NCI-H1417 treated with DMSO at 0.1 percent for 48 hours (cell line): ENCODE results near the gene AGT.
"Not testable (repeated sequence)": the region's sequence is repeated elsewhere in the genome, so short reads cannot be mapped to it uniquely, and the experiment has no call there.

Experiments
- DNase-seq: peaks from one replicate; lab custom pipeline; 2025; lab: John Stamatoyannopoulos, UW

Gene AGT

DNA sequence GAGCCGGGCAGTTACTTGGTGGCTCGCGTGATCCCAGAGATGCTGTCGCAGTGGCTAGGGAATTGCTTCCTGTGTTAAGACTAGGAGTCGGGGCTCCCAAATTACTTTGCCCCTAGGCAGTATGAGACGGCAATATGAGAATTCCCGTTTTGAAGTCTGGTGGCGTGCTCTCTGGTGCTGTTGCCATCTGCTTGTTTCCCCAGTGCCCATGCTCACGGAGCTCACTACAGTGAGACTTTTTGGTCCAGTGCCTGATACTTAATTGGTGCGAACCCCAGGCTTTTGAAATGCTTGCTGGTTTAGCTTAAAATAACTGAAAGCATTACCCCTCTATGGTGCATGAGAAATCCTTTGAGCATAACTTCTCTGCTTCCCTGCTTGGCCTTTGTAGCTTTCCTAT is 22.3 kb downstream of the AGT start:
- no peak for DNase-seq

DNA sequence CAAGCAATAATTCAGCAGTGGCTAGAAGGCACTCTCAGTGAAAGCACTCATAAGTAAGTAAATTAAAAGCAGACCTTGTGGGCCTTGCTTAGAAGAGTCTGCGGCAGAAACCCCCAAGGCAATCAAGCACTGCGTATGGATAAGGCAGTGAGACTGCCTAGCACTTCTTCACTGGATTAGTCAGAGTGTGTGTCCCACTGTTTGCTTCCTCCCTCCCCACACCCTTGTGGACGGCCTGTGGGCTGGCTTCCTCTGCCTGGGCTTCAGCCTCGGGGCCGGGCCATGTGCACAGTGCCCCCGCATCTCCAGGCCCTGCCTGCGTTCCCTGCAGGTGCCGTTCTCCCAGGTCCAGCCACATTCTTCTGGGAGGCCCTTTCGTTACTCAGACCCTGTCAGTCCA is 23.8 kb downstream of the AGT start:
- DNase-seq = no peak

DNA sequence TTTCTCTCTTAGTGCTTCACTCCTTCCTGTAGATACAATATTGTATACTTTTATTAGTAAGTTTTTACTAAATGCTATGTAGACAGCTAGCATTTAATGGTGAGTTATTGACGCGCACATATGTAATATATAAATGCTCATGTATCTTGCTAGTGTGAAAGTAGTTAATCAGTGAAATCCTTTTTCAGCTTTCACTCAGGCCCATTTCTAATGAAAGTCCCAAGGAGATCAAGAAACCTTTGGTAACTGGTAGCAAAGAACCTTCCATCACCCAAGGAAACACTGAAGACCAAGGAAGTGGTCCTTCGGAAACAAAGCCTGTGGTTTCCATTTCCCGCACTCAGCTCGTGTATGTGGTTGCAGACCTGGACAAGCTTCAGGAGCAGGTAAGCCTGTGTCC is 27.2 kb downstream of the AGT start:
- DNase-seq = no peak

DNA sequence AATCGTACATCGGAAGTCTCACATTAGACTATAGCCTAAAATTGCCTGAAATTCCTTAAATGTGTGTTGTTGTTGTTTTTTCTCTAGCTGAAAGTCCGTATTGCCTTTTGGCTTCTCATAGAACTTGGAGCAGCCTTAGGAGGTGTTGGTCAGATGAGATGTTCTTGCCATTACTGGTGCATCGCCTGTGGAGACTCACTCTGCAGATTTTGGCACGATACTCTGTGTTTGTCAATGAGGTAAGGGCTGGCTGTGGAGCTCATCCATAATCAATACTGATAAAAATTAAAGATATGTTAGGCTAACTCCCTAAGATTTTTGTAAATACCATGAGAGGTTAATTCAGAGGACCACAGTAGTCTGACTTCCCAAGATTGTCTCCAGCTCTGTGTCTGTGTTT is 28.9 kb downstream of the AGT start:
- no peak for DNase-seq

DNA sequence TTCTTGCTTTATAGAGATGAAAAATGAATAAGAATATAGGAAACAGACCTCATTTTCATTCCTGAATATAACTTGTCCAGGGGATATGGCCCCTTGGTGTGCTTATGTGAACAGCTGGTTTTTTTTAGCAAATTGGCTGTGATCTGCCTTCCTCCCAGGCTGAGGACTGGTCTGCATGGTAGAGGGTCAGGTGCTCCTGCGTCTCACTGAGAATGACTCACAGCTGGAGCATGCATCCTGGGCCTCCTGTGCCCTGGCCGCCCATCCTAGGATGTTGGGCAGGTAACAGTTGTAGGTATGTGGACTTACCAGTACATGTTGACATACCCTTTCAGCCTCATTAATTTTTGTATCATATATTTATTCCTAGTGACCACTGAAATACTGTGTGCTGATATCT is 29.8 kb downstream of the AGT start:
- no peak for DNase-seq

DNA sequence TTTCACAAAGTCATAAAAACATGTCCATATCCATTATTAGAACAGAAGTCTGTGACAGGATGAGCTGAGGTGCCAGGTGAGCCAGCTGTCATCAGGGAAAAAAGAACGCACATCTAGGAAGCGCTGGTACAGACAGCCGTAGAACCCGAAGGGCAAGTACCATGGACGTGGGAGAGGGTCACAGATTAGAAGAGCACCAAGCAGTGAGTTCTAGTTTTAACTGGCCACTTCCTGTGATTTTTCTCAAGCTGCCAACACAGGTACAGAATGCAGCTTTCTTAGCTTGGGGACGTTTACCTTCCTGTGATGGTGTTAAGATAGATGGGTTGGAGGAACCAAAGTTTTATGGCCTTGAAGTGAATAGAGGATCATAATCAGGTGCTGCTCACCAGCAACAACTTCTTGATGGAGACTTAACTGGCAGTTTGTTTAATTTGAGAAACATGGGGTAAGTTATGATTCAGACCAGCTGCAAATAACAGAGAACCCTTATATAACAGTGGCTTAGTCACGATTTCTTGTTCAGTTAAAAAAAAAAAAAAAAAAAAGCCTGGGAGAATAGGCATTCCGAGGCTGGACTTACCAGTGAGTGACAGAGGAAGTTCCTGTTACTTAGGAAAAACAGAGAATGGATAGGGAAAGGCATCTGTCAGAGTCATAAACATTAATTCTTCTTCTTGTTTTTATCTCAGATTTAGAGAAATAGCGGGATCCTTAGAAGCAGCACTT is 30.9 kb downstream of the AGT start:
- no peak for DNase-seq

DNA sequence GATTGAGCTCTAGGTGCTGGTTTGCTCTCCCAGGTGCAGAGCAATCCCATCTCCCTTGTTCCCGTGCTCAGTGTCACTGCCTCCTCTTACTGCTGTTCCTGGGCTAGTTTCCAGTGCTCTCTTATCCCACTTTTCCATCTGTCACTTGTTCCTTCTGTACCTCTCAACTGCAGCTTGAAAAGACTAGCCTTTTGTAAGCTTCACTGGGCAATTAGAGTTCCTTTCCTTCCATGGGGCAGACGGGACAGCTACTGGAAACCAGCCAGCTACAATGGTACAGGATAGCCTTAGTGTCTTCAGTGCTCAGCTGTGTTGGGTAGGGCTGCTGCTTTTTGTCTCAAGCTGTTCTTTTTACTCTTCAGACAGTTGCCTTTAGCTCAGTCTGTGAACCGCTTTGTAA is 31.6 kb downstream of the AGT start:
- no peak for DNase-seq

DNA sequence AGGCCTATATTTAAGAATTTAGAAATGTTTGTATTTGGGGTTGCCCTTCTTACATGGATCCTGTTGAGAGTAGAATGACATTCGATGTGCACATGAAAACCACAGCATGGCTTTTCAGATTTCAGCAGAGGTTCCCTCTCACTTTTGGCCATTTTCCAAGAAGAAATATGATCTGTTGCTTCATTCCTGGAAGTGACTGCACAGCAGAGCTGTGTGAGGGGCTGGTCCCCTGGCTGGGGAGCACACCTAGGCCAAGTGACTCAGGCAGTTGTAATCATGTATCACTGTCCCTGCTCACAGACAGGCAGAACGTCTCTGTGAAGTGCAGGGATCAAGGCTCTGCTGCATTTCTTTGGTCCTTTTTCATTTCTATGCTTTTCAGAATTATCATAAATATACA is 32.3 kb downstream of the AGT start:
- no peak for DNase-seq

DNA sequence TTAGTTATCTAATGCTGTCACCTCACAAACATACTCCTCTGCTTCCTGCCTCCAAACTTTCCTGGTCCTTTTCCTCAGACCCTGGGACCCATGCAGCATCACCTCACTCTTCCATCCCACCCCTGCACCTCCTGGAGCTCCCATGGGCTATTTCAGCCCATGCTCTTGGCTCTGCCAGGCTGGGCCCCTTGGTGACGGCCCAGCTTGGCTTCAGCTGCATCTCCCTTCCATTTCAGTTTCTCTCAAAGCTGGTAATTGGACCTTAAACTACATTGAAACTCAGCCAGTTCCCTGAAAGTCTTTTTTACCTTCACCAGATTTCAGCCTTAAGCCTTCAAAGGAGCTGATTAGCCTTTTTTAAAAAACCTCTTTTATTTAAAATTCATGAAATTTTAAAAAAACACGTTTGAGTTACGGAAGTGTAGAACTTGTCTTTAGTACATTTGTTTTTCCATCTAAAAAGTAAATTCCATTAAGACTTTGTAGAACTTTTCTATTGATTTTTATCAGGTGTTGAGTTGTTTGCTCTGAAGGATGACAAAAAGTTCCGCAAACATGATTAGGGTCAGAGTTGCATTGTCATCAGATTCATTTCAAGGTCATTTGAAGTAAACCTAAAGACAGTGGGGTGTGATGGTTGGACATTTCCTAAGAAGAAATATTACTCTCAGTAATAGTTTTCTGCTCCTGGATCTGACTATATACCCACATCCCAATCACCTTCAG is 33.5 kb downstream of the AGT start:
- DNase-seq = no peak

DNA sequence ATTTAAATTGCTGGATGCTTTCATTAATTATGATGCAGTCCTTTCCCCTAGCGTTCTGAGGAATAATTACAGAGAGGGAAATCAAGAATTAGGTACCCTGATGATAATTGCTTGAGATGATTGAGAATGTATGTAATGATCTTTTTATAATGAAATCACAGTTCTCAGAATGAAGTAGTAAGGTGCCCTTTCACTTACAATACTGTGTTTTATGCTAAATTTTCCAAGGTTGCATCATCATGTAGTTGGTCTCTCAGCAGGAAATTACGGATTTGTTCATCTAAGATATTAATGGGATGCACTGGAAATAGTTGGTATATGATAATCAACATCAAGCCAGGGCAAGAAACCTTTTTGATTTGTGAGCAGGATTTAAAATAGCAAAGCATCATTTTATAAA is 34.1 kb downstream of the AGT start:
- DNase-seq = no peak

DNA sequence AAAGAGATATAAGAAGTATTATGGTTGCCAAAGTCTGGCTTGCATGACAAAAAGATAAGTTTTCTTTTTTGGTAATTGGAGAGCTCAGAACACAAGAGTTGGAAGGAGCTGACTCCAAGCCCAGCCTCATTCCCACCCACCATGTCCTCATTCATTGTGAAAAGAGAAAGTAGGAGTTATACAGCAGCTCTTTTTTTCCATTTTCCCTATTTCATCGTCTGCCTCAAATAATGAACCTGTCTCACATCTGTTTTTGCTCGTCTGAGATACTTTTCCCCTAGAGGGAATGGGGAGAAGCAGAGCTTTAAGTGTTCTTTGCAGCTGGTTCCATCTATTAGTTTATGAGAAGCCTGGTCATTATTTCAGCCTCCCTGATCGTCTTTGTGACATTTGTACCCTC is 34.7 kb downstream of the AGT start:
- DNase-seq = no peak

DNA sequence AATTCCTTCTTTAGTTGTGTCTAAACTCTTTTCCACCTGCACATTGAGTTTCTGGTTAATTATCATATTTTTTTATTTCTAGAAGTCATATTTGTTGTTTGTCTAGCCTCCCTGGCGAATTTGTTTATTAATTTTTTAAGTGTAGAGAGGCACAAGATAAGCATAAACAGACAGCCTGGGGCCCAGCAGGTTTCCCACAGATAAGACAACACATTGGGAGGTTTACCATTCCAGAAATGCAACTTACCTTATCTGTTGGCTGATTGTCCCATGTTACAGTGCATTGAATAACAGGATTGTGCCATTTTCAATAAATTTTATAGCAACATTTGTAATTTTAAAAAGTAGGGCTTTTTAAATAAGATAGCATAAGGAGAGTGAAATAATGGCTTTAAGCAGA is 36.7 kb downstream of the AGT start:
- DNase-seq = no peak

DNA sequence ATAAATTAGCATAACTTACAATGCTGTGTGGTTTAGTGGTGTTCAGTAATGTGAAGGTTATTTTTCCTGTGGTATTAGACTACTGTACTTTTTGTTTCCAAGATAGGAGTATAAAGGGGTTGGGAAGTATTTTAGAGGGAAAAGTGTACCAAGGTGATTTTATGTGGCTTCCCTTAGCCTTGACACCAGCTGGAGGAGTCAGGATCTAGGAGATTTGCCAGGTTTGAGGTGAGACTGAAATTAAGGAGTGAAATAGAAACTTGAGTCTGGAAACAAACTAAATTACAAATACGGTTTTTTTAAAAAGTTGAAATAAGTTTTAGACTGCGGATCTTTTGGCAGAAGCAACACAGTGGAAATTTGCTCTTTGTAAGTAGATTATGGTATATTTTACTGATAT is 39.3 kb downstream of the AGT start:
- DNase-seq = no peak

DNA sequence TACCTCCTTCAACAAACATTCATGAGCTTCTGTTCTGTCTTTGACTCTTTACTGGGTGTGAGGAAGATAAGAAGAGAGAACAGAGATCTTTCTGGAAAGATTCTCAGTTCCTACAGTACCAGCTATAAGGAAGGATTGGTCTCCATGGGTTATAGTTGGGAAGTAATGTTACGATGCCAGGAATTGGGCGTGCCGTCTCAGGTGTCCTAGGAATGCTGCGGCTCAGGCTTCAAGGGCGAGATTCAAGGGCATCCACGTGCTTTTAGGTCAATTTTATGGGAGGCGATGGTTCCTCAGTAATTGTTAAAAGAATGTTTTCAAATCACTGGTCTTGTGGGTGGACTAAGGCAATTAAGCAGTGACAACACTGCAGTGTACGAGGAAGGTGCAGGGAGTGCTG is 44.4 kb downstream of the AGT start:
- DNase-seq = no peak

DNA sequence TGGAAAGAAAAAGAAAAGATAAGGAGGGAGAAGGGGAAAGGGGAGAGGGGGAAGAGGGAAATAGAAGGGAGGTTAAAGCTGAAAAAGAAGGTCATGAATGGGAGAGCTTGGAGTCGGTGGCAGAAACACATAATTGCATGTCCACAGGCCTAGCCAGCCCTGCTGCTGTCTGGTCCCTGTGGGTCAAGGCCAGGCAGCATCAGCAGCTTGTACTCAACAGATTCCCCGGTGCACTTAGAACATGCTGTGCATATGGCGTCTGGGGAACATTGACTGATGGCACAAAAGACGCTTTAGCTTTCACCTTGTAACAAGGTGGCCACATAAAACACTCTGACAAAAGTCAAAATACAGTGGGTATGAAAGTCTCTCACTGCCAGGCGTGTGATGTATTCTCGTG is 45.7 kb downstream of the AGT start:
- no peak for DNase-seq

DNA sequence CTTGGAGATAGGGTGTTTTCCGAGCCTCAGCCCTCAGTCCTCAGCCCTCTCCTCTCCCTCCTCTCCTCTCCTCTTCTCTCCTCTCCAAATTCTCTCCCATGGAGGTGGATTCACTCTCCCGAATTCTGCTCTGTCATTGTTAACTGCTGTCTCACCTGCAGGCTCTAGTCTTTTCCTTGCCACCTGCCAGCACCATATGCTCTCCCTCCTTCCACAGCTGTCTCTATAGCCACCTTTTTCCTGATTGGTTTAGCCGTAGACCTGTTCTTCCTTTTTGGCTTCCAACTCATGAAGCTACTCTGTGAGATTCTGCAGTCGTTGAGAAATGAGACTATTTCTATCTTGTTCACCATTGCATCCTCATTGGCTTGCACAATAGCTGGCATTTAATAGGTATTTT is 51.9 kb downstream of the AGT start:
- DNase-seq = no peak

DNA sequence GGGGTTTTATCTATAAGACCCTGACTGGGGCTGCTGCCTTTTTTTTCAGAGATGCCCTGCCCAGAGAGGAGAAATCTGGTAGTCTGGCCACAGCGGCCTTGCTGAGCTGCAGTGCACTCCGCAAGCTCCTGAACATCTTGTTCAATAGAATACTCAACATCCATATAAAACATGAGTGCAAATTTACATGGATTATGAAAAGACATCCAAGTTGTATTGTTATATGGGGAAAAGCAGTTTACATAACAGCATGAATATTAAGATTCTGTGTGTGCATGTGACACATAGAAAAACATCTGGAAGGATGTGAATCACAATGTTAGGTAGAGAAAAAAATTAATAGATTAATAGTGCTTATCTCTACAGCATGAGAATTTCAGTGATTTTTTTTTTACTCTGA is 55.2 kb downstream of the AGT start:
- DNase-seq = no peak

DNA sequence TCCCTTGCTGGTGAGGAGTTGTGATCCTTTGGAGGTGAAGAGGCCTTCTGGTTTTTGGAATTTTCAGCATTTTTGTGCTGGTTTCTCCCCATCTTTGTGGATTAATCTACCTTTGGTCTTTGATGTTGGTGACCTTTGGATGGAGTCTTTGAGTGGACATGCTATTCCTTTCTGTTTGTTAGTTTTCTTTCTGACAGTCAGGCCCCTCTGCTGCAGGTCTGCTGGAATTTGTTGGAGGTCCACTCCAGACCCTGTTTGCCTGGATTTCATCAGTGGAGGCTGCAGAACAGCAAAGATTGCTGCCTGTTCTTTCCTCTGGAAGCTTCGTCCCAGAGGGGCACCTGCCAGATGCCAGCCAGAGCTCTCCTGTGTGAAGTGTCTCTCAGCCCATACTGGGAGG is 55.8 kb downstream of the AGT start:
- DNase-seq = not testable (repeated sequence)

DNA sequence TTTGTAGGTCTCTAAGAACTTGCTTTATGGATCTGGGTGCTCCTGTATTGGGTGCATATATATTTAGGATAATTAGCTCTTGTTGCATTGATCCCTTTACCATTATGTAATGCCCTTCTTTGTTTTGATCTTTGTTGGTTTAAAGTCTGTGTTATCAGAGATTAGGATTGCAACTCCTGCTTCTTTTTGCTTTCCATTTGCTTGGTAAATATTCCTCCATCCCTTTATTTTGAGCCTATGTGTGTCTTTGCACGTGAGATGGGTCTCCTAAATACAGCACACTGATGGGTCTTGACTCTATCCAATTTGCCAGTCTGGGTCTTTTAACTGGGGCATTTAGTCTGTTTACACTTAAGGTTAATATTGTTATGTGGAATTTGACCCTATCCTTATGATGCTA is 57.2 kb downstream of the AGT start:
- not testable (repeated sequence) for DNase-seq
